IPS-18c (cell line): ENCODE results near the gene MEF2C.
"Not testable (repeated sequence)": the region's sequence is repeated elsewhere in the genome, so short reads cannot be mapped to it uniquely, and the experiment has no call there.

Experiments used
- H3K4me3 ChIP-seq: 2 replicates; pipeline ENCODE4 v1.7.0; 2013; ENCODE audit warnings: low read depth, mild to moderate bottlenecking, low read length, moderate library complexity; ENCODE audit not compliant: insufficient read depth
- H3K9me3 ChIP-seq: one replicate; pipeline ENCODE4 v1.6.1; 2013; ENCODE audit warnings: mild to moderate bottlenecking, low read length, moderate library complexity; ENCODE audit not compliant: control insufficient read depth, insufficient read depth

The MEF2C gene

GRCh38 chr5:88883059-88883835, at the start of gene MEF2C:
Gene MEF2C (minus strand): TSS chr5:88883184. CDS start chr5:88823788, 59,396 bp downstream.
- Histone ChIP-seq H3K9me3 (no peaks in the 10 kb centered on the region), H3K4me3 (peak within 1 kb of the TSS; percentile 64)

- Histone ChIP-seq H3K4me3 (no peak overlapping the region), H3K9me3 (no peaks in the 10 kb centered on the region)
These were observed 49.6 kb upstream of the MEF2C start for GRCh38 chr5:88932541-88932940.

GRCh38 chr5:88930335-88930734, 47.4 kb upstream of the MEF2C start:
- Histone ChIP-seq H3K9me3 (no peaks in the 10 kb centered on the region), H3K4me3 (no peak overlapping the region)

GRCh38 chr5:88929385-88929784, 46.4 kb upstream of the MEF2C start:
- Histone ChIP-seq H3K4me3 (no peak overlapping the region), H3K9me3 (no peaks in the 10 kb centered on the region)

GRCh38 chr5:88926774-88927173, 43.8 kb upstream of the MEF2C start:
- no peak overlapping the region for H3K4me3 ChIP-seq
- no peaks in the 10 kb centered on the region for H3K9me3 ChIP-seq

- Histone ChIP-seq H3K9me3 (no peaks in the 10 kb centered on the region), H3K4me3 (no peak overlapping the region)
These were observed 42.9 kb upstream of the MEF2C start for GRCh38 chr5:88925692-88926490.

- no peaks in the 10 kb centered on the region for H3K9me3 ChIP-seq
- H3K4me3 ChIP-seq: no peak overlapping the region
These were observed 41.3 kb upstream of the MEF2C start for GRCh38 chr5:88924330-88924657.

GRCh38 chr5:88923623-88924329, 40.8 kb upstream of the MEF2C start:
- H3K4me3 ChIP-seq: no peak overlapping the region
- H3K9me3 ChIP-seq: no peaks in the 10 kb centered on the region

- not testable (repeated sequence) for H3K4me3 ChIP-seq, H3K9me3 ChIP-seq
These were observed 29.8 kb upstream of the MEF2C start for GRCh38 chr5:88912743-88913142.

- H3K4me3 ChIP-seq: not testable (repeated sequence)
These were observed 28.1 kb upstream of the MEF2C start for GRCh38 chr5:88911059-88911572.

GRCh38 chr5:88904478-88904877, 21.5 kb upstream of the MEF2C start:
- not testable (repeated sequence) for H3K9me3 ChIP-seq, H3K4me3 ChIP-seq

More at GRCh38 chr5:88911059-88911572, 28.1 kb upstream of the MEF2C start:
- H3K9me3 ChIP-seq: not testable (repeated sequence)

- not testable (repeated sequence) for H3K4me3 ChIP-seq
These were observed 21.0 kb upstream of the MEF2C start for GRCh38 chr5:88903966-88904365.

GRCh38 chr5:88901077-88901476, 18.1 kb upstream of the MEF2C start:
- not testable (repeated sequence) for H3K9me3 ChIP-seq, H3K4me3 ChIP-seq

More at GRCh38 chr5:88903966-88904365, 21.0 kb upstream of the MEF2C start:
- H3K9me3 ChIP-seq: not testable (repeated sequence)

GRCh38 chr5:88899096-88899737, 16.2 kb upstream of the MEF2C start:
- no peaks in the 10 kb centered on the region for H3K9me3 ChIP-seq

GRCh38 chr5:88897748-88898147, 14.8 kb upstream of the MEF2C start:
- Histone ChIP-seq H3K9me3 (no peaks in the 10 kb centered on the region), H3K4me3 (no peak overlapping the region)

More at GRCh38 chr5:88899096-88899737, 16.2 kb upstream of the MEF2C start:
- no peak overlapping the region for H3K4me3 ChIP-seq

- Histone ChIP-seq H3K9me3 (no peaks in the 10 kb centered on the region), H3K4me3 (no peak overlapping the region)
These were observed 12.9 kb upstream of the MEF2C start for GRCh38 chr5:88895681-88896501.
